ENCODE data around the gene METTL17. TPM values are rescaled to one million over a fixed set of nuclear protein-coding genes. Genes with fewer than 3 reads are reported as not detected.
A peak's percentile ranks its signal among the peaks of the same experiment; 100 is the strongest.

Gene METTL17
- total and polyA plus RNA-seq, 7 donors = 24.0 to 103 (median 76.4) TPM

- DNase-seq = peak; percentile 82
- WGBS, 2 donors = 83 to 84% methylated on average over 7 of the region's 7 CpGs
- peak overlapping the region in 3 of 4 donors; percentile 84 to 91 (median 85) for H3K4me3 ChIP-seq
Measured at GRCh38 chr14:21026274-21026987, 36.7 kb downstream of the METTL17 start.

GRCh38 chr14:21026988-21027315, 37.2 kb downstream of the METTL17 start:
- Histone ChIP-seq H3K9me3 (no peaks in the 10 kb centered on the region), H3K4me3 (no peak overlapping the region), H3K36me3 (peaks cover under 1 to 8% (median 3%) of the 10 kb centered on the region in 4 donors), H3K4me1 (peaks cover 0 to 40% (median 33%) of the 10 kb centered on the region in 4 donors), H3K27me3 (no peaks in the 10 kb centered on the region), H3K27ac (peak overlapping the region; percentile 93 to 95 (median 93))
- 73 to 82% methylated on average over 3 of the region's 3 CpGs for WGBS, 2 donors
- intact Hi-C loops (cut with DNase I) = no loop called here
- TF ChIP-seq POLR2AphosphoS5 (IDR thresholded peaks at IDR 0.05) (no peak), EP300 (IDR thresholded peaks at IDR 0.05) (no peak), CTCF (IDR thresholded peaks at IDR 0.05) (no peak), POLR2A (IDR thresholded peaks at IDR 0.05) (no peak)
- DNase-seq = no peak

More at GRCh38 chr14:21026274-21026987, 36.7 kb downstream of the METTL17 start:
- Histone ChIP-seq H3K9me3 (no peaks in the 10 kb centered on the region), H3K36me3 (peaks cover 4 to 14% (median 5%) of the 10 kb centered on the region in 4 donors), H3K4me1 (peaks cover 0 to 42% (median 35%) of the 10 kb centered on the region in 4 donors), H3K27ac (peak overlapping the region; percentile 93 to 95 (median 93)), H3K27me3 (no peaks in the 10 kb centered on the region)
- TF ChIP-seq POLR2AphosphoS5 (IDR thresholded peaks at IDR 0.05) (no peak), CTCF (IDR thresholded peaks at IDR 0.05) (no peak), POLR2A (IDR thresholded peaks at IDR 0.05) (no peak), EP300 (IDR thresholded peaks at IDR 0.05) (no peak)
- intact Hi-C loops (cut with DNase I) = no loop called here

- Histone ChIP-seq H3K36me3 (no peaks in the 10 kb centered on the region), H3K4me1 (peaks cover 0 to 19% (median 14%) of the 10 kb centered on the region in 4 donors), H3K4me3 (no peak within 1 kb of the TSS), H3K27me3 (no peaks in the 10 kb centered on the region), H3K9me3 (no peaks in the 10 kb centered on the region), H3K27ac (no peak within 1 kb of the TSS)
- intact Hi-C loops (cut with DNase I) = no loop called here
- TF ChIP-seq CTCF (IDR thresholded peaks at IDR 0.05) = no peak
- no peak for TF ChIP-seq POLR2A (IDR thresholded peaks at IDR 0.05)
- no peak for TF ChIP-seq POLR2AphosphoS5 (IDR thresholded peaks at IDR 0.05)
- TF ChIP-seq EP300 (IDR thresholded peaks at IDR 0.05) = no peak
- no peak for DNase-seq
- 94% methylated on average over 5 of the region's 5 CpGs for WGBS, 2 donors
Measured at GRCh38 chr14:21029917-21030316, 40.1 kb downstream of the METTL17 start, which contains the start of gene TPPP2. Gene TPPP2, plus strand, starts transcription at chr14:21030217. Its CDS starts 365 bp downstream, at chr14:21030582.

- Histone ChIP-seq H3K9me3 (no peaks in the 10 kb centered on the region), H3K27me3 (no peaks in the 10 kb centered on the region), H3K4me1 (peaks cover 0 to 16% (median 13%) of the 10 kb centered on the region in 4 donors), H3K4me3 (no peak overlapping the region), H3K36me3 (no peaks in the 10 kb centered on the region), H3K27ac (no peak overlapping the region)
- intact Hi-C loops (cut with DNase I) = no loop called here
- no peak for DNase-seq
- TF ChIP-seq POLR2A (IDR thresholded peaks at IDR 0.05) (no peak), POLR2AphosphoS5 (IDR thresholded peaks at IDR 0.05) (no peak), CTCF (IDR thresholded peaks at IDR 0.05) (no peak), EP300 (IDR thresholded peaks at IDR 0.05) (no peak)
- 92 to 94% methylated on average over 12 of the region's 12 CpGs for WGBS, 2 donors
Measured at GRCh38 chr14:21030531-21030930, 40.8 kb downstream of the METTL17 start.

Data from sigmoid colon (tissue), 7 donors.